Retinal pigment epithelial cell (primary cell): ENCODE data around the gene AKAP6.
A peak's percentile ranks its signal among the peaks of the same experiment; 100 is the strongest.

Experiments
- DNase-seq: peaks from one replicate; pipeline ENCODE4 v3.0.0-alpha.2; 2010; ENCODE audit warnings: low read depth
- H3K4me3 ChIP-seq: 2 replicates; pipeline ENCODE4 v1.5.1; 2011; ENCODE audit warnings: mild to moderate bottlenecking, low read length, control low read depth, moderate library complexity
- CTCF ChIP-seq: conservative IDR thresholded peaks from 2 replicates; pipeline ENCODE4 v1.5.1; 2011; ENCODE audit warnings: low read depth, low read length, control low read depth, inconsistent platforms

Gene AKAP6

GRCh38 chr14:32738206-32738871 is 409.2 kb downstream of the AKAP6 start:
- no peak for TF ChIP-seq CTCF
- no peak overlapping the region for H3K4me3 ChIP-seq
- DNase-seq = no peak

- no peak overlapping the region for H3K4me3 ChIP-seq
- DNase-seq = no peak
- no peak for TF ChIP-seq CTCF
These were observed 415.8 kb downstream of the AKAP6 start for GRCh38 chr14:32744811-32745445.

GRCh38 chr14:32754209-32754608 is 425.1 kb downstream of the AKAP6 start:
- no peak for TF ChIP-seq CTCF
- no peak for DNase-seq
- H3K4me3 ChIP-seq = no peak overlapping the region

- no peak for TF ChIP-seq CTCF
- H3K4me3 ChIP-seq = no peak overlapping the region
- DNase-seq = no peak
These were observed 427.1 kb downstream of the AKAP6 start for GRCh38 chr14:32756173-32756572.

- no peak for TF ChIP-seq CTCF
- no peak overlapping the region for H3K4me3 ChIP-seq
- no peak for DNase-seq
These were observed 427.7 kb downstream of the AKAP6 start for GRCh38 chr14:32756775-32757174.

GRCh38 chr14:32757568-32757967 is 428.5 kb downstream of the AKAP6 start:
- TF ChIP-seq CTCF = no peak
- DNase-seq = no peak
- no peak overlapping the region for H3K4me3 ChIP-seq

GRCh38 chr14:32761381-32761968 is 432.4 kb downstream of the AKAP6 start:
- TF ChIP-seq CTCF = no peak
- H3K4me3 ChIP-seq = no peak overlapping the region
- peak; percentile 40 for DNase-seq
